ENCODE results near the gene PSMB7. TPM values are rescaled to one million over a fixed set of nuclear protein-coding genes. Genes with fewer than 3 reads are reported as not detected.
A peak's percentile ranks its signal among the peaks of the same experiment; 100 is the strongest.

Gene PSMB7
- total and polyA plus RNA-seq, 12 donors: 148 to 308 (median 163) TPM

DNA sequence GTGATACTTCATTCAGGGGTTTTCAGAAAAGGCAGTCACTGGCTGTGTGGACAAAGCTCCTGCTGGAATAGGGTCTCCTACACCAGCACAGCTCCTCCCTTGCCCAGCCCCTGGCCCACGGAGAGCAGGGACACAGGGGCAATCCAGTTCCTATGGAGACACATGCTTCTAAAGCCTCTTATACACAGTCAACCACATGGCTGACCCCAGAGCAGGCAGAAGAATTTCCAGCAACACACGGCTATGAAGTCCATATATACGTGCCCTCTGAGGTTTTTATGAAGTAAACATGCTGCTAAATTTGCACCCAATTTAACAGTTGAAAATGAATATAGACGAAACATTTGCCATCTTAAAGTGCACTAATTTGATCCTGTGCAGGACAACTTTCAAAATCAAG, 19.4 kb downstream of the PSMB7 start:
- no peak overlapping the region for H3K27ac ChIP-seq
- H3K9me3 ChIP-seq: no peaks in the 10 kb centered on the region
- DNase-seq (no peak), ATAC-seq (no peak)
- H3K36me3 ChIP-seq: peaks cover 0 to 53% (median 0%) of the 10 kb centered on the region in 9 donors
- intact Hi-C loops (cut with DNase I): loop anchor here in 3 of 10 donors (10.0 kb wide), 1 partner anchor 271 kb away; no protein-coding TSS in a partner anchor
- 88 to 91% methylated on average over 4 of the region's 4 CpGs for WGBS, 2 donors
- TF ChIP-seq CTCF (IDR thresholded peaks at IDR 0.05): no peak
- no peak overlapping the region for H3K4me3 ChIP-seq
- no peaks in the 10 kb centered on the region for H3K27me3 ChIP-seq
- peaks cover 0 to 65% (median 40%) of the 10 kb centered on the region in 9 donors for H3K4me1 ChIP-seq

GRCh38 chr9:124394596-124394995, 20.6 kb downstream of the PSMB7 start:
- no peak overlapping the region for H3K27ac ChIP-seq
- 85 to 87% methylated on average over 3 of the region's 3 CpGs for WGBS, 2 donors
- ATAC-seq (no peak), DNase-seq (no peak)
- intact Hi-C loops (cut with DNase I): loop anchor here in 3 of 10 donors (10.0 kb wide), 1 partner anchor 270 kb away; no protein-coding TSS in a partner anchor
- no peaks in the 10 kb centered on the region for H3K9me3 ChIP-seq
- TF ChIP-seq CTCF (IDR thresholded peaks at IDR 0.05): peak in 1 of 9 donors; percentile 9
- peaks cover 0 to 51% (median 0%) of the 10 kb centered on the region in 9 donors for H3K36me3 ChIP-seq
- H3K4me1 ChIP-seq: peaks cover 0 to 66% (median 41%) of the 10 kb centered on the region in 9 donors
- H3K4me3 ChIP-seq: no peak overlapping the region
- no peaks in the 10 kb centered on the region for H3K27me3 ChIP-seq

DNA sequence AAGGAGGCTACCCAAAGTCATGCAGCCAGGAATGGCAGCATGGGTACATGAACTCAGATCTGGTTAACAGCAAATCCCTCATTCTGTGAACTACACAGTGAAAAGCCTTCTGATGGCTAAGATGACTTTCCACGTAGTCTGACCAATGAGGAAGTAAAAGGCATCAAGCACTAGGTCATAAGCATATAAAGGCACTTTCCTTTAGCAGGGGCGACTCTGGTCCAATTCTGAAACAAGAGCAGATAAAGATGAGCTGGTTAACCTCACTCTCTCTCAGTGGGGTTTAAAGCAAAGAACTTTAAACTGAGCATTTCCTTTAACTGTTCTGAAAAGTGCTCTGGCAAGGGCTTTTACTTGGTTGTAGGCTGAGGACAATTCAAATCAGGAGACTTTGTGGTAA, 21.1 kb downstream of the PSMB7 start:
- DNase-seq (no peak), ATAC-seq (no peak)
- H3K4me1 ChIP-seq: peaks cover 0 to 66% (median 41%) of the 10 kb centered on the region in 9 donors
- H3K9me3 ChIP-seq: no peaks in the 10 kb centered on the region
- H3K27me3 ChIP-seq: no peaks in the 10 kb centered on the region
- H3K4me3 ChIP-seq: no peak overlapping the region
- intact Hi-C loops (cut with DNase I): loop anchor here in 3 of 10 donors (10.0 kb wide), 1 partner anchor 269 kb away; no protein-coding TSS in a partner anchor
- H3K27ac ChIP-seq: no peak overlapping the region
- peaks cover 0 to 51% (median 0%) of the 10 kb centered on the region in 9 donors for H3K36me3 ChIP-seq
- 77 to 82% methylated on average over 2 of the region's 2 CpGs for WGBS, 2 donors
- TF ChIP-seq CTCF (IDR thresholded peaks at IDR 0.05): no peak

DNA sequence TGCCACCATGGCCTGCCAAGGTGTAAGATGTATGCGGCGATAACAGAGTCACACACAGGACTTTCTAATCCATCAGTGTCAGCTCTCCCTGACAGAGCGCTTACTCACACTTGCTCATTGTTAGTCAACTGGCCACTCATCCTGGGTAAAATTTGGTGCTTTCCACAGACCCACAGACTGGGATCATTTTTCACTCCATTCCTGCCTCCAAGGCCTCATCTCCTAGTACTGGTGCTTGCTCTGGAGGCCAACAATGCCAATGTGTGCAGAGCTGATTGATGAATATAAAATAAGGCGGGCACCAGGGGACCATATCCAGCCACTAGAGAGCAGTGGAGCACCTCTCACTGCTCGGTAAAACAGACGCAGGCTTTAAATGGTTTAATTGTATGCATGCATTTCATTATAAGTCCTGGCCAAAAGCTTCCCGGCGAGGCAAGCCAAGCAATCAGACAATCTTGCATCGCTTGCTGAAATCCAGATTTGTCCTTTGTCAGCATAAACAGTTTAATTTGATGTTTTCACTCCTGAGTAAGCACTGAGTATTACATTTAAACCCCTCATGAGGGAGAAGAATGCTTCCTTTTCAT, 22.3 kb downstream of the PSMB7 start:
- WGBS, 2 donors: 71 to 73% methylated on average over 9 of the region's 9 CpGs
- intact Hi-C loops (cut with DNase I): loop anchor here in 3 of 10 donors (10.0 kb wide), 1 partner anchor 268 kb away; no protein-coding TSS in a partner anchor
- Histone ChIP-seq H3K9me3 (no peaks in the 10 kb centered on the region), H3K36me3 (peaks cover 0 to 51% (median 0%) of the 10 kb centered on the region in 9 donors), H3K27ac (no peak overlapping the region), H3K27me3 (no peaks in the 10 kb centered on the region), H3K4me1 (peaks cover 3 to 71% (median 48%) of the 10 kb centered on the region in 9 donors), H3K4me3 (no peak overlapping the region)
- peak in 4 of 9 donors; percentile 13 to 23 (median 16) for TF ChIP-seq CTCF (IDR thresholded peaks at IDR 0.05)
- DNase-seq (no peak), ATAC-seq (peak in 1 of 8 donors; percentile 16)
